H1 (cell line): ENCODE data around the gene ANXA5. TPM values are rescaled to one million over a fixed set of nuclear protein-coding genes. Genes with fewer than 3 reads are reported as not detected.

ENCODE experiments used
- CTCF ChIA-PET: fragments of 300-600 bp; sonication (Branson Sonifier 250); formaldehyde crosslinking; loops from one replicate; lab custom pipeline; 2021; ENCODE audit not compliant: partially characterized antibody; lab: Charles Lee
- POLR2A ChIA-PET: fragments of 300-600 bp; sonication (Branson Sonifier 250); formaldehyde crosslinking; loops from one replicate; lab custom pipeline; 2021; ENCODE audit warnings: inconsistent platforms; ENCODE audit not compliant: partially characterized antibody; lab: Charles Lee
- DNase-seq, 2 experiments: peaks; one replicate each; pipeline versions ENCODE4 v3.0.0 to v3.0.0-alpha.2; 2010 to 2022; ENCODE audit warnings: low spot score in 2 of 2, low read depth in 1 of 2, mixed read lengths in 1 of 2
- FAIRE-seq: peaks from 2 replicates; lab custom pipeline; 2011; peaks lifted over from hg19 to GRCh38; lab: Jason Lieb, UNC
- H2AFZ ChIP-seq: 2 replicates; pipeline ENCODE4 v1.8.1; 2012; ENCODE audit warnings: low read length, inconsistent platforms
- H2AK5ac ChIP-seq: 2 replicates; pipeline ENCODE4 v1.6.1; 2013; ENCODE audit warnings: low read depth, low read length
- H2BK120ac ChIP-seq: replicated peaks from 2 replicates; pipeline ENCODE3; 2013; ENCODE audit warnings: low read depth, low read length, inconsistent platforms
- H2BK12ac ChIP-seq: 2 replicates; pipeline ENCODE4 v1.6.1; 2013; ENCODE audit warnings: low read depth, low read length
- H2BK15ac ChIP-seq: 2 replicates; pipeline ENCODE4 v1.6.1; 2013; ENCODE audit warnings: low read length
- H2BK20ac ChIP-seq: 2 replicates; pipeline ENCODE4 v1.6.1; 2013; ENCODE audit warnings: low read length
- H2BK5ac ChIP-seq: 2 replicates; pipeline ENCODE4 v1.6.1; 2013; ENCODE audit warnings: low read depth, low read length
- H3K14ac ChIP-seq: 2 replicates; pipeline ENCODE4 v1.6.1; 2013; ENCODE audit warnings: inconsistent platforms; ENCODE audit not compliant: insufficient read length
- H3K18ac ChIP-seq: 2 replicates; pipeline ENCODE4 v1.6.1; 2013; ENCODE audit warnings: low read length; ENCODE audit errors: extremely low read depth
- H3K23ac ChIP-seq: 2 replicates; pipeline ENCODE4 v1.6.1; 2013; ENCODE audit warnings: inconsistent platforms; ENCODE audit not compliant: insufficient read length
- H3K23me2 ChIP-seq: 2 replicates; pipeline ENCODE4 v1.6.1; 2013; ENCODE audit warnings: low read depth, low read length
- H3K27ac ChIP-seq: 2 replicates; pipeline ENCODE4 v1.6.1; 2011; ENCODE audit warnings: low read depth, low read length, inconsistent platforms
- H3K27me3 ChIP-seq, 4 experiments: replicated peaks in 1 of 4; 1 replicate in 1 of 4; 2 replicates in 3 of 4; pipeline versions ENCODE4 v1.6.1 to v1.8.1; 2011 to 2013; ENCODE audit warnings: low read length in 3 of 4, mild to moderate bottlenecking in 3 of 4, inconsistent platforms in 2 of 4, mixed read lengths in 2 of 4, moderate library complexity in 1 of 4; ENCODE audit not compliant: control insufficient read depth in 3 of 4, insufficient read depth in 3 of 4; ENCODE audit errors: extremely low read depth in 1 of 4
- H3K36me3 ChIP-seq, 4 experiments: 2 replicates each; pipeline versions ENCODE4 v1.6.1 to v1.8.1; 2011 to 2013; ENCODE audit warnings: mild to moderate bottlenecking in 4 of 4, low read length in 3 of 4, moderate library complexity in 2 of 4, control low read depth in 1 of 4, inconsistent platforms in 1 of 4; ENCODE audit not compliant: insufficient read depth in 4 of 4, control insufficient read depth in 2 of 4
- H3K4ac ChIP-seq: replicated peaks from 2 replicates; pipeline ENCODE3; 2013; ENCODE audit warnings: low read length, low read depth, mixed read lengths, inconsistent platforms; ENCODE audit not compliant: insufficient read length
- H3K4me1 ChIP-seq, 4 experiments: replicated peaks in 1 of 4; 1 replicate in 1 of 4; 2 replicates in 3 of 4; pipeline versions ENCODE4 v1.6.1 to v1.8.1; 2011 to 2013; ENCODE audit warnings: low read length in 3 of 4, inconsistent platforms in 2 of 4, mixed read lengths in 1 of 4; ENCODE audit not compliant: insufficient read depth in 4 of 4, control insufficient read depth in 3 of 4
- H3K4me2 ChIP-seq, 2 experiments: 2 replicates each; pipeline versions ENCODE4 v1.6.1 to v1.8.1; 2011 to 2013; ENCODE audit warnings: low read depth in 2 of 2, low read length in 2 of 2, control low read depth in 1 of 2, inconsistent platforms in 1 of 2, mild to moderate bottlenecking in 1 of 2; ENCODE audit not compliant: insufficient read depth in 1 of 2
- H3K4me3 ChIP-seq, 4 experiments: fragments of 200-600, 300-600 bp in 1 of 4; sonication (generic), shearing (Covaris generic), sonication (Bioruptor Twin) in 1 of 4; 2 replicates each; pipeline versions ENCODE4 v1.5.1 to v1.8.1; 2011 to 2016; ENCODE audit warnings: low read length in 4 of 4, low read depth in 3 of 4, control low read depth in 2 of 4, inconsistent platforms in 2 of 4, mild to moderate bottlenecking in 2 of 4, mixed read lengths in 1 of 4, moderate library complexity in 1 of 4; ENCODE audit not compliant: insufficient read depth in 2 of 4; ENCODE audit errors: extremely low read depth in 1 of 4
- H3K56ac ChIP-seq: replicated peaks from 2 replicates; pipeline ENCODE3; 2013; ENCODE audit warnings: low read depth, mild to moderate bottlenecking, mixed read lengths, low read length, inconsistent platforms; ENCODE audit not compliant: insufficient read length
- H3K79me1 ChIP-seq: 2 replicates; pipeline ENCODE4 v1.6.1; 2013; ENCODE audit warnings: low read depth, low read length, control low read depth
- H3K79me2 ChIP-seq, 2 experiments: 2 replicates each; pipeline versions ENCODE4 v1.6.1 to v1.8.1; 2012 to 2013; ENCODE audit warnings: low read length in 2 of 2, mild to moderate bottlenecking in 2 of 2, inconsistent platforms in 1 of 2; ENCODE audit not compliant: insufficient read depth in 2 of 2, control insufficient read depth in 1 of 2
- H3K9ac ChIP-seq, 4 experiments: replicated peaks in 1 of 4; 1 replicate in 1 of 4; 2 replicates in 3 of 4; pipeline versions ENCODE4 v1.6.1 to v1.8.1; 2011 to 2013; ENCODE audit warnings: low read depth in 3 of 4, low read length in 3 of 4, control low read depth in 2 of 4, mild to moderate bottlenecking in 2 of 4, moderate library complexity in 2 of 4, inconsistent platforms in 1 of 4; ENCODE audit errors: extremely low read depth in 1 of 4
- H3K9me3 ChIP-seq, 2 experiments: 2 replicates each; pipeline versions ENCODE4 v1.6.1 to v1.8.1; 2012 to 2013; ENCODE audit warnings: mild to moderate bottlenecking in 2 of 2, moderate library complexity in 2 of 2, control low read depth in 1 of 2, inconsistent platforms in 1 of 2, low read depth in 1 of 2, low read length in 1 of 2, mixed read lengths in 1 of 2; ENCODE audit not compliant: insufficient read depth in 2 of 2
- H4K20me1 ChIP-seq, 2 experiments: replicated peaks in 1 of 2; 2 replicates each; pipeline versions ENCODE3 to v1.8.1; 2011 to 2013; ENCODE audit warnings: inconsistent platforms in 2 of 2, low read length in 2 of 2, mild to moderate bottlenecking in 1 of 2; ENCODE audit not compliant: insufficient read depth in 2 of 2, control insufficient read depth in 1 of 2
- H4K5ac ChIP-seq: 2 replicates; pipeline ENCODE4 v1.6.1; 2013; ENCODE audit warnings: low read length, low read depth, mixed read lengths, inconsistent platforms; ENCODE audit not compliant: insufficient read length
- H4K8ac ChIP-seq: 2 replicates; pipeline ENCODE4 v1.8.0; 2013; ENCODE audit warnings: mild to moderate bottlenecking, moderate library complexity, low read length, inconsistent platforms; ENCODE audit not compliant: insufficient read depth; ENCODE audit errors: extremely low read depth
- H4K91ac ChIP-seq: replicated peaks from 2 replicates; pipeline ENCODE3; 2013; ENCODE audit warnings: low read length, mixed read lengths, inconsistent platforms; ENCODE audit not compliant: insufficient read length
- HDAC6 ChIP-seq: IDR thresholded peaks from one replicate; pipeline ENCODE4 v1.7.1; 2012; ENCODE audit warnings: low read depth, mild to moderate bottlenecking, inconsistent platforms, low read length, moderate library complexity
- PHF8 ChIP-seq: fragments of 200-600 bp; sonication (generic); conservative IDR thresholded peaks from 2 replicates; pipeline ENCODE4 v1.7.1; 2012; ENCODE audit warnings: low read depth, mild to moderate bottlenecking, inconsistent platforms, low read length, moderate library complexity
- POLR2A ChIP-seq, 2 experiments: IDR thresholded peaks; 1 replicate in 1 of 2; 2 replicates in 1 of 2; pipeline ENCODE4 v1.6.1; 2011; ENCODE audit warnings: low read depth in 2 of 2, low read length in 2 of 2, mild to moderate bottlenecking in 2 of 2; ENCODE audit errors: control extremely low read depth in 1 of 2
- POLR2AphosphoS5 ChIP-seq: IDR thresholded peaks from 2 replicates; pipeline ENCODE4 v1.6.1; 2011; ENCODE audit warnings: low read depth, low read length
- RAD21 ChIP-seq, 2 experiments: IDR thresholded peaks in 1 of 2; conservative IDR thresholded peaks in 1 of 2; 2 replicates each; pipeline ENCODE4 v1.6.1; 2011; ENCODE audit warnings: low read depth in 2 of 2, low read length in 2 of 2, improper control_type of control experiment in 1 of 2, inconsistent platforms in 1 of 2, mild to moderate bottlenecking in 1 of 2, moderate library complexity in 1 of 2
- RXRA ChIP-seq: IDR thresholded peaks from 2 replicates; pipeline ENCODE4 v1.6.1; 2011; ENCODE audit warnings: low read depth, mild to moderate bottlenecking, low read length, moderate library complexity; ENCODE audit not compliant: insufficient read depth
- SAP30 ChIP-seq: fragments of 300-600 bp; sonication (generic); IDR thresholded peaks from 2 replicates; pipeline ENCODE4 v1.7.1; 2012; ENCODE audit warnings: low read length, moderate library complexity, mild to moderate bottlenecking, inconsistent platforms; ENCODE audit not compliant: insufficient read depth, insufficient replicate concordance
- SUZ12 ChIP-seq: fragments of 200-600 bp; sonication (generic); IDR thresholded peaks from 2 replicates; pipeline ENCODE4 v1.6.1; 2012; ENCODE audit warnings: mild to moderate bottlenecking, inconsistent platforms, low read length, moderate library complexity, mixed read lengths
- WGBS, 2 experiments: shearing (Covaris generic) in 1 of 2; methylation state at CpG; one replicate each; pipeline versions ENCODE4 v1.1.6 to v1.1.7; 2013 to 2015; ENCODE audit warnings: low lambda C conversion rate in 2 of 2, mixed read lengths in 2 of 2, inconsistent platforms in 1 of 2, low coverage in 1 of 2, missing lambda C conversion rate in 1 of 2; ENCODE audit not compliant: insufficient replicate concordance in 2 of 2, insufficient coverage in 1 of 2, insufficient read length in 1 of 2; ENCODE audit errors: extremely low coverage in 1 of 2, missing lambda C conversion rate in 1 of 2; 5-methylcytosine and 5-hydroxymethylcytosine counted together
- polyA plus RNA-seq, 7 experiments: library from polyadenylated mRNA; depleted of rRNA in 3 of 7; stranded (reverse) in 5 of 7; unstranded in 2 of 7; fragments of >200 nt in 5 of 7; fragments of 200-250 nt in 2 of 7; gene quantifications; 1 replicate in 5 of 7; 2 replicates in 1 of 7; 4 replicates in 1 of 7; pipeline versions ENCODE4 v1.2.1 to v1.2.3, GENCODE V29; 2011 to 2013; ENCODE audit warnings: missing spikeins in 2 of 7, mixed read lengths in 2 of 7
- total RNA-seq: library from RNA; stranded (reverse); fragmentation: NEBNext Ultra II Directional; extraction: Animal tissue kit (Norgen Biotek cat#: 25700); gene quantifications from 2 replicates; pipeline ENCODE4 v1.2.1, GENCODE V29; 2021
- TF ChIP-seq, protein P1 (sequence below): IDR thresholded peaks from 2 replicates; pipeline ENCODE4 v1.6.1; 2012; ENCODE audit warnings: inconsistent platforms
- TF ChIP-seq, protein P2 (sequence below), 3 experiments: IDR thresholded peaks; 1 replicate in 2 of 3; 2 replicates in 1 of 3; pipeline versions ENCODE4 v1.5.1 to v1.6.1; 2011; ENCODE audit warnings: low read length in 3 of 3, mild to moderate bottlenecking in 3 of 3, inconsistent platforms in 2 of 3, low read depth in 1 of 3, moderate library complexity in 1 of 3; ENCODE audit not compliant: insufficient read depth in 1 of 3; ENCODE audit errors: control extremely low read depth in 1 of 3

Gene ANXA5
- total and polyA plus RNA-seq, 2 of the 8 experiments (the other 6 are each of a cell fraction or from before 2014, with no cell fraction given) = 213 to 221 TPM

DNA sequence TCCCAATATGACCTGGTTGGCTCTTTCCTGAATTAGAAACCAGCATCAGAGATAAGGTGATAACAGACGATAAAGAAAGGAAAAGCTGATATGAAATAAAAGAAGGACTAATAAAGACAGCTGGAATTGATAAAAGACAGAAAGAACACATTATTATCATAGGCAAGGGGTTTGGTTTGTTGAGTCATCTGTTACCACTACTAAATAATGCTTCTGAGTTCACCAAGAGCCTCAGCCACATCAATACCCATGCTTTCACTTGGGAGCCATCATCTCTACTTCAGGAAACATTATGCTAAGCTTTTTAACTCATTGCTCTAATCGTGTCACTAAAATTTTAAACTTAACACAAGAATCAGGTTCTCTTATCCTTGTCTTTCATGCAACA, 27.6 kb downstream of the ANXA5 start:
- H2AK5ac ChIP-seq = no peak overlapping the region
- no peak overlapping the region for H2BK12ac ChIP-seq
- no peak overlapping the region for H3K9ac ChIP-seq
- peaks cover 0 to 1% (median 0%) of the 10 kb centered on the region in 4 experiments; a peak in 1 of 7 replicates for H3K27me3 ChIP-seq
- no peak overlapping the region for H3K23ac ChIP-seq
- ChIA-PET POLR2A (no interaction called here), CTCF (interaction anchor here (0.8 to 1.4 kb wide), 4 partner anchors 9 to 185 kb away, joined by 3 to 12 read pairs (median 4); no protein-coding TSS in a partner anchor)
- no peak overlapping the region for H4K91ac ChIP-seq
- peaks cover 5 to 60% (median 34%) of the 10 kb centered on the region in 4 experiments for H3K36me3 ChIP-seq
- no peak overlapping the region for H2BK15ac ChIP-seq
- H2AFZ ChIP-seq = no peak overlapping the region
- no peak overlapping the region for H2BK120ac ChIP-seq
- no peak overlapping the region for H2BK5ac ChIP-seq
- no peak overlapping the region for H3K18ac ChIP-seq
- H3K4me2 ChIP-seq = no peak overlapping the region
- H3K4ac ChIP-seq = no peak overlapping the region
- H4K5ac ChIP-seq = no peak overlapping the region
- H3K79me1 ChIP-seq = no peaks in the 10 kb centered on the region
- no peak overlapping the region for H3K27ac ChIP-seq
- H2BK20ac ChIP-seq = no peak overlapping the region
- no peaks in the 10 kb centered on the region for H3K9me3 ChIP-seq
- DNase-seq (no peak), FAIRE-seq (no peak)
- no peaks in the 10 kb centered on the region for H3K79me2 ChIP-seq
- H4K8ac ChIP-seq = no peak overlapping the region
- peaks cover 0 to 3% of the 10 kb centered on the region in 2 experiments for H4K20me1 ChIP-seq
- no peak overlapping the region for H3K4me3 ChIP-seq
- WGBS, 2 experiments = 86% methylated on average over 2 of the region's 2 CpGs; no CpG with 5 or more reads in 1 of the 2 experiments
- H3K56ac ChIP-seq = no peak overlapping the region
- no peaks in the 10 kb centered on the region for H3K23me2 ChIP-seq
- no peak overlapping the region for H3K14ac ChIP-seq
- H3K4me1 ChIP-seq = no peaks in the 10 kb centered on the region
- no peak for TF ChIP-seq PHF8
- TF ChIP-seq SAP30 = no peak
- TF ChIP-seq POLR2AphosphoS5 = no peak
- TF ChIP-seq, protein P1, sequence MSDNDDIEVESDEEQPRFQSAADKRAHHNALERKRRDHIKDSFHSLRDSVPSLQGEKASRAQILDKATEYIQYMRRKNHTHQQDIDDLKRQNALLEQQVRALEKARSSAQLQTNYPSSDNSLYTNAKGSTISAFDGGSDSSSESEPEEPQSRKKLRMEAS = no peak
- no peak for TF ChIP-seq POLR2A (IDR thresholded peaks at IDR 0.05; ENCODE audit: control extremely low read depth in 1 of 2, low read depth in 2 of 2, low read length in 2 of 2)
- TF ChIP-seq SUZ12 = no peak
- TF ChIP-seq, protein P2, sequence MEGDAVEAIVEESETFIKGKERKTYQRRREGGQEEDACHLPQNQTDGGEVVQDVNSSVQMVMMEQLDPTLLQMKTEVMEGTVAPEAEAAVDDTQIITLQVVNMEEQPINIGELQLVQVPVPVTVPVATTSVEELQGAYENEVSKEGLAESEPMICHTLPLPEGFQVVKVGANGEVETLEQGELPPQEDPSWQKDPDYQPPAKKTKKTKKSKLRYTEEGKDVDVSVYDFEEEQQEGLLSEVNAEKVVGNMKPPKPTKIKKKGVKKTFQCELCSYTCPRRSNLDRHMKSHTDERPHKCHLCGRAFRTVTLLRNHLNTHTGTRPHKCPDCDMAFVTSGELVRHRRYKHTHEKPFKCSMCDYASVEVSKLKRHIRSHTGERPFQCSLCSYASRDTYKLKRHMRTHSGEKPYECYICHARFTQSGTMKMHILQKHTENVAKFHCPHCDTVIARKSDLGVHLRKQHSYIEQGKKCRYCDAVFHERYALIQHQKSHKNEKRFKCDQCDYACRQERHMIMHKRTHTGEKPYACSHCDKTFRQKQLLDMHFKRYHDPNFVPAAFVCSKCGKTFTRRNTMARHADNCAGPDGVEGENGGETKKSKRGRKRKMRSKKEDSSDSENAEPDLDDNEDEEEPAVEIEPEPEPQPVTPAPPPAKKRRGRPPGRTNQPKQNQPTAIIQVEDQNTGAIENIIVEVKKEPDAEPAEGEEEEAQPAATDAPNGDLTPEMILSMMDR (IDR thresholded peaks at IDR 0.05; ENCODE audit: control extremely low read depth in 1 of 3, insufficient read depth in 1 of 3, low read depth in 1 of 3, low read length in 3 of 3) = no peak
- no peak for TF ChIP-seq RAD21 (IDR thresholded peaks at IDR 0.05 in 1 of 2, conservative IDR thresholded peaks at IDR 0.05 in 1 of 2; ENCODE audit: low read depth in 2 of 2, low read length in 2 of 2)
- TF ChIP-seq HDAC6 = no peak
- TF ChIP-seq RXRA = no peak
